Measurements from ENCODE around the gene UCMA. TPM values are rescaled to one million over a fixed set of nuclear protein-coding genes. Genes with fewer than 3 reads are reported as not detected.

Gene UCMA
- total RNA-seq, 6 donors from 2014 or later, result not detected

- WGBS, 2 donors, result 43 to 77% methylated on average over 12 to 14 of the region's 14 CpGs
- no peak for ATAC-seq (ENCODE audit: low FRiP score in 2 of 2)
- H3K4me3 ChIP-seq, result no peak overlapping the region
- TF ChIP-seq POLR2AphosphoS5 (IDR thresholded peaks at IDR 0.05) (no peak), POLR2A (IDR thresholded peaks at IDR 0.05) (no peak), EP300 (IDR thresholded peaks at IDR 0.05) (no peak), CTCF (IDR thresholded peaks at IDR 0.05) (no peak)
- H3K9me3 ChIP-seq, result no peaks in the 10 kb centered on the region
- no peaks in the 10 kb centered on the region for H3K27me3 ChIP-seq
- no peaks in the 10 kb centered on the region for H3K36me3 ChIP-seq
- no peak overlapping the region for H3K27ac ChIP-seq
- no peak for DNase-seq
- no peaks in the 10 kb centered on the region for H3K4me1 ChIP-seq
Measured at GRCh38 chr10:13233358-13233757, 816 bp downstream of the UCMA start.

- H3K36me3 ChIP-seq, result no peaks in the 10 kb centered on the region
- no peak for TF ChIP-seq CTCF (IDR thresholded peaks at IDR 0.05)
- TF ChIP-seq POLR2AphosphoS5 (IDR thresholded peaks at IDR 0.05), result no peak
- no peak for TF ChIP-seq EP300 (IDR thresholded peaks at IDR 0.05)
- TF ChIP-seq POLR2A (IDR thresholded peaks at IDR 0.05), result no peak
- no peaks in the 10 kb centered on the region for H3K9me3 ChIP-seq
- H3K4me1 ChIP-seq, result no peaks in the 10 kb centered on the region
- H3K27me3 ChIP-seq, result no peaks in the 10 kb centered on the region
- no peak overlapping the region for H3K4me3 ChIP-seq
- no peak for ATAC-seq (ENCODE audit: low FRiP score in 2 of 2)
- H3K27ac ChIP-seq, result no peak overlapping the region
- no peak for DNase-seq
- 69 to 80% methylated on average over 6 of the region's 6 CpGs for WGBS, 2 donors
Measured at GRCh38 chr10:13231808-13232207, 2.4 kb downstream of the UCMA start.

- H3K27ac ChIP-seq, result no peak overlapping the region
- ATAC-seq (ENCODE audit: low FRiP score in 2 of 2), result no peak
- no peak for TF ChIP-seq POLR2AphosphoS5 (IDR thresholded peaks at IDR 0.05)
- no peak for TF ChIP-seq EP300 (IDR thresholded peaks at IDR 0.05)
- TF ChIP-seq CTCF (IDR thresholded peaks at IDR 0.05), result no peak
- no peak for TF ChIP-seq POLR2A (IDR thresholded peaks at IDR 0.05)
Measured at GRCh38 chr10:13231190-13231589, 3.0 kb downstream of the UCMA start.

GRCh38 chr10:13227031-13227430 lies 7.1 kb downstream of the UCMA start:
- DNase-seq (no peak), ATAC-seq (ENCODE audit: low FRiP score in 2 of 2) (no peak)
- TF ChIP-seq EP300 (IDR thresholded peaks at IDR 0.05) (no peak), POLR2AphosphoS5 (IDR thresholded peaks at IDR 0.05) (no peak), POLR2A (IDR thresholded peaks at IDR 0.05) (no peak), CTCF (IDR thresholded peaks at IDR 0.05) (no peak)
- Histone ChIP-seq H3K27ac (no peak overlapping the region), H3K36me3 (no peaks in the 10 kb centered on the region), H3K9me3 (no peaks in the 10 kb centered on the region), H3K27me3 (no peaks in the 10 kb centered on the region), H3K4me1 (no peaks in the 10 kb centered on the region), H3K4me3 (no peak overlapping the region)
- WGBS, 2 donors, result 84 to 90% methylated on average over 5 of the region's 5 CpGs

More at GRCh38 chr10:13231190-13231589, 3.0 kb downstream of the UCMA start:
- 68 to 76% methylated on average over 9 of the region's 9 CpGs for WGBS, 2 donors
- H3K36me3 ChIP-seq, result no peaks in the 10 kb centered on the region
- no peaks in the 10 kb centered on the region for H3K9me3 ChIP-seq
- H3K27me3 ChIP-seq, result no peaks in the 10 kb centered on the region
- no peaks in the 10 kb centered on the region for H3K4me1 ChIP-seq
- no peak overlapping the region for H3K4me3 ChIP-seq
- DNase-seq, result no peak

- TF ChIP-seq EP300 (IDR thresholded peaks at IDR 0.05), result no peak
- TF ChIP-seq POLR2A (IDR thresholded peaks at IDR 0.05), result no peak
- TF ChIP-seq POLR2AphosphoS5 (IDR thresholded peaks at IDR 0.05), result no peak
- TF ChIP-seq CTCF (IDR thresholded peaks at IDR 0.05), result no peak
- Histone ChIP-seq H3K27me3 (no peaks in the 10 kb centered on the region), H3K4me1 (no peaks in the 10 kb centered on the region), H3K9me3 (no peaks in the 10 kb centered on the region), H3K4me3 (no peak overlapping the region), H3K27ac (no peak overlapping the region), H3K36me3 (no peaks in the 10 kb centered on the region)
- ATAC-seq (ENCODE audit: low FRiP score in 2 of 2) (no peak), DNase-seq (no peak)
- WGBS, 2 donors, result 94 to 99% methylated on average over 8 of the region's 8 CpGs
Measured at GRCh38 chr10:13225601-13226000, 8.6 kb downstream of the UCMA start.

Measured in upper lobe of left lung (tissue), 6 donors.